K562 (cell line): ENCODE measurements around the gene USHBP1. TPM values are rescaled to one million over a fixed set of nuclear protein-coding genes. Genes with fewer than 3 reads are reported as not detected.

Experiments used
- CAMTA2 ChIP-seq: fragments of 250-450 bp; sonication (Bioruptor Pico); conservative IDR thresholded peaks from 2 replicates; pipeline ENCODE4 v1.5.1; 2022
- CC2D1A ChIP-seq: fragments of 450-650 bp; IDR thresholded peaks from 2 replicates; pipeline ENCODE4 v1.6.1; 2017; ENCODE audit warnings: mild to moderate bottlenecking
- DACH1 ChIP-seq: fragments of 450-650 bp; IDR thresholded peaks from 2 replicates; pipeline ENCODE4 v1.6.1; 2018; ENCODE audit not compliant: partially characterized antibody
- DIDO1 ChIP-seq: fragments of 450-650 bp; IDR thresholded peaks from 2 replicates; pipeline ENCODE4 v1.6.1; 2016; ENCODE audit warnings: low read depth, missing biosample characterization, missing genetic modification characterization
- ELF4 ChIP-seq: fragments of 450-650 bp; formaldehyde crosslinking; IDR thresholded peaks from 2 replicates; pipeline ENCODE4 v1.4.0; 2022; ENCODE audit warnings: missing genetic modification characterization
- KDM5B ChIP-seq: fragments of 200-600 bp; sonication (generic); IDR thresholded peaks from 2 replicates; pipeline ENCODE4 v1.6.1; 2012; ENCODE audit warnings: low read depth, mild to moderate bottlenecking, moderate library complexity, low read length, control low read depth, inconsistent platforms; ENCODE audit not compliant: insufficient replicate concordance
- MITF ChIP-seq: IDR thresholded peaks from 2 replicates; pipeline ENCODE4 v1.6.1; 2014; ENCODE audit warnings: antibody characterized with exemption
- PHB ChIP-seq: fragments of 250-450 bp; sonication (Bioruptor Pico); IDR thresholded peaks from 2 replicates; pipeline ENCODE4 v1.5.0; 2021
- RAD21 ChIP-seq, 2 experiments: fragments of 250-450 bp in 1 of 2; fragments of 450-650 bp in 1 of 2; sonication (Bioruptor Pico) in 1 of 2; formaldehyde crosslinking in 1 of 2; IDR thresholded peaks in 1 of 2; conservative IDR thresholded peaks in 1 of 2; 2 replicates each; pipeline versions ENCODE4 v1.4.0 to v1.8.0; 2020 to 2022; ENCODE audit warnings: mild to moderate bottlenecking in 2 of 2, moderate library complexity in 1 of 2
- SAP30 ChIP-seq: fragments of 200-600 bp; sonication (generic); IDR thresholded peaks from 2 replicates; pipeline ENCODE4 v1.6.1; 2012; ENCODE audit warnings: borderline replicate concordance, low read depth, mild to moderate bottlenecking, moderate library complexity, low read length, control low read depth, inconsistent platforms; ENCODE audit not compliant: insufficient read depth, poor library complexity, severe bottlenecking
- SRSF3 ChIP-seq: fragments of 200-400 bp; formaldehyde crosslinking; IDR thresholded peaks from 2 replicates; pipeline ENCODE4 v1.6.1; 2016; ENCODE audit warnings: mild to moderate bottlenecking, low read length, moderate library complexity; ENCODE audit not compliant: insufficient read depth
- ZNF76 ChIP-seq: fragments of 250-450 bp; sonication (Bioruptor Pico); IDR thresholded peaks from 2 replicates; pipeline ENCODE4 v1.4.0; 2020; ENCODE audit warnings: mild to moderate bottlenecking, moderate library complexity, borderline replicate concordance
- ZNF77 ChIP-seq: fragments of 250-450 bp; sonication (Bioruptor Pico); IDR thresholded peaks from 2 replicates; pipeline ENCODE4 v1.5.0; 2020
- polyA plus RNA-seq, 8 experiments: library from polyadenylated mRNA; depleted of rRNA in 4 of 8; stranded (reverse) in 5 of 8; unstranded in 3 of 8; fragments of >200 nt; fragmentation: Nextera tagmentation in 2 of 8; fragmentation: Illumina TruSeq in 1 of 8; extraction: Ambion mirVana in 2 of 8; extraction: Trizol in 1 of 8; gene quantifications; 2 replicates each; pipeline versions ENCODE4 v1.2.1 to v1.2.3, GENCODE V29; 2011 to 2014; ENCODE audit warnings: inconsistent platforms in 1 of 8, missing spikeins in 1 of 8
- total RNA-seq, 7 experiments: library from RNA; depleted of rRNA in 6 of 7; stranded (reverse); fragments of >200 nt in 6 of 7; fragmentation: Illumina TruSeq in 2 of 7; extraction: Trizol in 2 of 7; gene quantifications; 2 replicates each; pipeline versions ENCODE4 v1.2.1 to v1.2.3, GENCODE V29; 2011 to 2021; ENCODE audit warnings: low replicate concordance in 1 of 7
- TF ChIP-seq, protein P1 (sequence below): fragments of 450-650 bp; IDR thresholded peaks from 2 replicates; pipeline ENCODE4 v1.6.1; 2017; ENCODE audit warnings: antibody characterized with exemption
- TF ChIP-seq, protein P2 (sequence below): fragments of 250-450 bp; sonication (Bioruptor Pico); IDR thresholded peaks from 2 replicates; pipeline ENCODE4 v1.4.0; 2020; ENCODE audit warnings: borderline replicate concordance
- TF ChIP-seq, protein P3 (sequence below): fragments of 250-450 bp; sonication (Bioruptor Pico); IDR thresholded peaks from 2 replicates; pipeline ENCODE4 v1.8.0; 2022; ENCODE audit warnings: inconsistent platforms, mild to moderate bottlenecking, moderate library complexity, borderline replicate concordance
- TF ChIP-seq, protein P4 (sequence below): fragments of 450-650 bp; IDR thresholded peaks from 2 replicates; pipeline ENCODE4 v1.6.1; 2016; ENCODE audit warnings: antibody characterized with exemption

USHBP1 gene
- total and polyA plus RNA-seq, 9 of the 15 experiments (the other 6 are each of a cell fraction or from before 2014, with no cell fraction given), result 0.03 to 0.10 (median 0.05) TPM; not detected in 5

DNA sequence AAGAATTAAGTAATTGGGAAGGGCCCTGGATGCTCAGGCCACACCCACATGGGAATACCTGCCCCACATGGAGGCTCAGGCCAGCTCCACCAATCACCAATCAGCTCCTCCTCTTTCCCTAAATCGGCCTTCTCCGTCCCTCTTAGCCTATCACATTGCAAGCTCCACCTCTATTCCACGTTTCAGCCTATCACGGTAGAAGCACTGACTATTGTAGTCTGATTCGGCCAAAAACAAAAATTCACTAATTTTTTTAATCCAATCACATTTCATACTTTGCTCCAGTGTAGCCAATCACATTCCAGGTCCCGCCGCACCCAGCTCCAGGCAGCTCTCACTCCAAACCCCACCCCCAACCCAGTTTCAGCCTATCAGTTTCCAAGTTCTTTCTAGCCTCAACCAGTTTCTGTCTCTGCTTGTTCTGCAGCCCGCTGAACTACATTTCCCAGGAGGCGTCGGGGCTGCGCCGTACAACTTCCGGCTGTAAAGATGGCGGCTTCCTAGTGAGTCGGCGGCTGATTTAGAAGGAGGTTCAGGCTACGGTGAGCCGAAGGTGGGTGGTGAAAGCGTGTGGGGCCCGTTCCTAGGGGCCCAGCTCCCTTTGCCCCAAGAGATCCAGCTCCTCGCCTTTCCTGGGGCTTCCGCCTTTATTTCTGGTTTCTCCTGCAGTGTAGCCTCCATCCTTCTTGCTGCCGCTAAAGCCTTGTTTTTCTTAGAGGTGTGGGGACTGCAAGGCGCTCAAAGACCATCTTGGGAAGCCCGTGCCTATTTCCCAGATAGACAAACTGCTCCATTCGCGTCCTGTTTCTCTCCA, 2.6 kb upstream of the USHBP1 start, which contains the start of gene BABAM1 (continued):
- TF ChIP-seq, protein P1, sequence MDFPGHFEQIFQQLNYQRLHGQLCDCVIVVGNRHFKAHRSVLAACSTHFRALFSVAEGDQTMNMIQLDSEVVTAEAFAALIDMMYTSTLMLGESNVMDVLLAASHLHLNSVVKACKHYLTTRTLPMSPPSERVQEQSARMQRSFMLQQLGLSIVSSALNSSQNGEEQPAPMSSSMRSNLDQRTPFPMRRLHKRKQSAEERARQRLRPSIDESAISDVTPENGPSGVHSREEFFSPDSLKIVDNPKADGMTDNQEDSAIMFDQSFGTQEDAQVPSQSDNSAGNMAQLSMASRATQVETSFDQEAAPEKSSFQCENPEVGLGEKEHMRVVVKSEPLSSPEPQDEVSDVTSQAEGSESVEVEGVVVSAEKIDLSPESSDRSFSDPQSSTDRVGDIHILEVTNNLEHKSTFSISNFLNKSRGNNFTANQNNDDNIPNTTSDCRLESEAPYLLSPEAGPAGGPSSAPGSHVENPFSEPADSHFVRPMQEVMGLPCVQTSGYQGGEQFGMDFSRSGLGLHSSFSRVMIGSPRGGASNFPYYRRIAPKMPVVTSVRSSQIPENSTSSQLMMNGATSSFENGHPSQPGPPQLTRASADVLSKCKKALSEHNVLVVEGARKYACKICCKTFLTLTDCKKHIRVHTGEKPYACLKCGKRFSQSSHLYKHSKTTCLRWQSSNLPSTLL, result peak; percentile 81; the same call in 1 of the 2 replicates
- TF ChIP-seq MITF (no peak), KDM5B (peak; percentile 90), SRSF3 (no peak), ELF4 (CRISPR knock-in tag) (peak; percentile 77; the same call in 1 of the 2 replicates), CC2D1A (peak; percentile 95), PHB (CRISPR knock-in tag) (no peak), SAP30 (peak; percentile 87), CAMTA2 (CRISPR knock-in tag) (no peak), ZNF76 (CRISPR knock-in tag) (0 out of 2 replicates have a peak, but pooled peaks have one; percentile 48), DACH1 (no peak), ZNF77 (CRISPR knock-in tag) (no peak), DIDO1 (tag) (peak; percentile 86), RAD21 (CRISPR knock-in tag; conservative IDR thresholded peaks at IDR 0.05 in 1 of 2, IDR thresholded peaks at IDR 0.05 in 1 of 2) (no peak)
- TF ChIP-seq, protein P2, sequence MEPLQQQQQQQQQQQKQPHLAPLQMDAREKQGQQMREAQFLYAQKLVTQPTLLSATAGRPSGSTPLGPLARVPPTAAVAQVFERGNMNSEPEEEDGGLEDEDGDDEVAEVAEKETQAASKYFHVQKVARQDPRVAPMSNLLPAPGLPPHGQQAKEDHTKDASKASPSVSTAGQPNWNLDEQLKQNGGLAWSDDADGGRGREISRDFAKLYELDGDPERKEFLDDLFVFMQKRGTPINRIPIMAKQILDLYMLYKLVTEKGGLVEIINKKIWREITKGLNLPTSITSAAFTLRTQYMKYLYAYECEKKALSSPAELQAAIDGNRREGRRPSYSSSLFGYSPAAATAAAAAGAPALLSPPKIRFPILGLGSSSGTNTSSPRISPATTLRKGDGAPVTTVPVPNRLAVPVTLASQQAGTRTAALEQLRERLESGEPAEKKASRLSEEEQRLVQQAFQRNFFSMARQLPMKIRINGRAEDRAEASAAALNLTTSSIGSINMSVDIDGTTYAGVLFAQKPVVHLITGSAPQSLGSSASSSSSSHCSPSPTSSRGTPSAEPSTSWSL, result no peak
- TF ChIP-seq, protein P3, sequence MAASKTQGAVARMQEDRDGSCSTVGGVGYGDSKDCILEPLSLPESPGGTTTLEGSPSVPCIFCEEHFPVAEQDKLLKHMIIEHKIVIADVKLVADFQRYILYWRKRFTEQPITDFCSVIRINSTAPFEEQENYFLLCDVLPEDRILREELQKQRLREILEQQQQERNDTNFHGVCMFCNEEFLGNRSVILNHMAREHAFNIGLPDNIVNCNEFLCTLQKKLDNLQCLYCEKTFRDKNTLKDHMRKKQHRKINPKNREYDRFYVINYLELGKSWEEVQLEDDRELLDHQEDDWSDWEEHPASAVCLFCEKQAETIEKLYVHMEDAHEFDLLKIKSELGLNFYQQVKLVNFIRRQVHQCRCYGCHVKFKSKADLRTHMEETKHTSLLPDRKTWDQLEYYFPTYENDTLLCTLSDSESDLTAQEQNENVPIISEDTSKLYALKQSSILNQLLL (CRISPR knock-in tag), result peak; percentile 16; the same call in 1 of the 2 replicates
- TF ChIP-seq, protein P4, sequence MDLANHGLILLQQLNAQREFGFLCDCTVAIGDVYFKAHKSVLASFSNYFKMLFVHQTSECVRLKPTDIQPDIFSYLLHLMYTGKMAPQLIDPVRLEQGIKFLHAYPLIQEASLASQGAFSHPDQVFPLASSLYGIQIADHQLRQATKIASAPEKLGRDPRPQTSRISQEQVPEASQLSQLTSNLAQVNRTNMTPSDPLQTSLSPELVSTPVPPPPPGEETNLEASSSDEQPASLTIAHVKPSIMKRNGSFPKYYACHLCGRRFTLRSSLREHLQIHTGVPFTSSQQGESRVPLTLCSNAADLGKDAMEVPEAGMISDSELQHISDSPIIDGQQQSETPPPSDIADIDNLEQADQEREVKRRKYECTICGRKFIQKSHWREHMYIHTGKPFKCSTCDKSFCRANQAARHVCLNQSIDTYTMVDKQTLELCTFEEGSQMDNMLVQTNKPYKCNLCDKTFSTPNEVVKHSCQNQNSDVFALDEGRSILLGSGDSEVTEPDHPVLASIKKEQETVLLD, result no peak
